ENCODE measurements around the gene CHST3. TPM values are rescaled to one million over a fixed set of nuclear protein-coding genes. Genes with fewer than 3 reads are reported as not detected.

Gene CHST3
- total and polyA plus RNA-seq, 10 donors: 0.28 to 8.7 (median 4.5) TPM

DNA sequence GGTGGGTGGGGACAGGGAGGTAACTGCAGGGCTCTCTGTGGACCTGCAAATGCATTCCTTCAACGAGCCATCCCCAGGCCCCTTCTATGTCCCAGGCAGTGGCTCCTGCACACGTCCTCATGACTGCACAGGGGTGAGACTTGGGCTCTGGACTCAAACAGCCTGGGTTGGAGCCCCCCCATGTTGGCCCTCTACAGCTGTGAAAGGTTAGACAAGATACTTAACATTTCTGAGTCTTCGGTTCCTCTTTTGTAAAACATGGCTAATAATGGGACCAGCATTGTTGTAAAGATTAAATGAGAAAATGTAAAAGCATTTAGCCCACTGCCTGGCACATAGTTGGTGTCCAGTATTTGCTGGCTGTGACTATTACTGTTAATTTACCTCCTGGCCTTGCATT lies 41.8 kb downstream of the CHST3 start:
- Histone ChIP-seq H3K4me1 (peaks cover 0 to 43% (median 15%) of the 10 kb centered on the region in 6 donors), H3K27ac (no peak overlapping the region), H3K27me3 (replicated peaks in 1 of 7) (no peaks in the 10 kb centered on the region), H3K4me3 (no peak overlapping the region), H3K9me3 (no peaks in the 10 kb centered on the region), H3K36me3 (peaks cover 0 to 18% (median 0%) of the 10 kb centered on the region in 6 donors)
- 69 to 84% (median 76%) methylated on average over 3 of the region's 3 CpGs for WGBS, 5 donors
- intact Hi-C loops (cut with DNase I; ENCODE audit: low total_unique reads): no loop called here
- TF ChIP-seq POLR2A (IDR thresholded peaks at IDR 0.05) (no peak), POLR2AphosphoS5 (IDR thresholded peaks at IDR 0.05) (no peak)
- TF ChIP-seq, protein P1, sequence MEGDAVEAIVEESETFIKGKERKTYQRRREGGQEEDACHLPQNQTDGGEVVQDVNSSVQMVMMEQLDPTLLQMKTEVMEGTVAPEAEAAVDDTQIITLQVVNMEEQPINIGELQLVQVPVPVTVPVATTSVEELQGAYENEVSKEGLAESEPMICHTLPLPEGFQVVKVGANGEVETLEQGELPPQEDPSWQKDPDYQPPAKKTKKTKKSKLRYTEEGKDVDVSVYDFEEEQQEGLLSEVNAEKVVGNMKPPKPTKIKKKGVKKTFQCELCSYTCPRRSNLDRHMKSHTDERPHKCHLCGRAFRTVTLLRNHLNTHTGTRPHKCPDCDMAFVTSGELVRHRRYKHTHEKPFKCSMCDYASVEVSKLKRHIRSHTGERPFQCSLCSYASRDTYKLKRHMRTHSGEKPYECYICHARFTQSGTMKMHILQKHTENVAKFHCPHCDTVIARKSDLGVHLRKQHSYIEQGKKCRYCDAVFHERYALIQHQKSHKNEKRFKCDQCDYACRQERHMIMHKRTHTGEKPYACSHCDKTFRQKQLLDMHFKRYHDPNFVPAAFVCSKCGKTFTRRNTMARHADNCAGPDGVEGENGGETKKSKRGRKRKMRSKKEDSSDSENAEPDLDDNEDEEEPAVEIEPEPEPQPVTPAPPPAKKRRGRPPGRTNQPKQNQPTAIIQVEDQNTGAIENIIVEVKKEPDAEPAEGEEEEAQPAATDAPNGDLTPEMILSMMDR (IDR thresholded peaks at IDR 0.05 in 8 of 11, conservative IDR thresholded peaks at IDR 0.05 in 3 of 11): no peak
- no peak for DNase-seq

GRCh38 chr10:72007246-72007892 lies 43.2 kb downstream of the CHST3 start:
- 91 to 96% (median 93%) methylated on average over 42 to 59 of the region's 59 CpGs for WGBS, 5 donors

DNA sequence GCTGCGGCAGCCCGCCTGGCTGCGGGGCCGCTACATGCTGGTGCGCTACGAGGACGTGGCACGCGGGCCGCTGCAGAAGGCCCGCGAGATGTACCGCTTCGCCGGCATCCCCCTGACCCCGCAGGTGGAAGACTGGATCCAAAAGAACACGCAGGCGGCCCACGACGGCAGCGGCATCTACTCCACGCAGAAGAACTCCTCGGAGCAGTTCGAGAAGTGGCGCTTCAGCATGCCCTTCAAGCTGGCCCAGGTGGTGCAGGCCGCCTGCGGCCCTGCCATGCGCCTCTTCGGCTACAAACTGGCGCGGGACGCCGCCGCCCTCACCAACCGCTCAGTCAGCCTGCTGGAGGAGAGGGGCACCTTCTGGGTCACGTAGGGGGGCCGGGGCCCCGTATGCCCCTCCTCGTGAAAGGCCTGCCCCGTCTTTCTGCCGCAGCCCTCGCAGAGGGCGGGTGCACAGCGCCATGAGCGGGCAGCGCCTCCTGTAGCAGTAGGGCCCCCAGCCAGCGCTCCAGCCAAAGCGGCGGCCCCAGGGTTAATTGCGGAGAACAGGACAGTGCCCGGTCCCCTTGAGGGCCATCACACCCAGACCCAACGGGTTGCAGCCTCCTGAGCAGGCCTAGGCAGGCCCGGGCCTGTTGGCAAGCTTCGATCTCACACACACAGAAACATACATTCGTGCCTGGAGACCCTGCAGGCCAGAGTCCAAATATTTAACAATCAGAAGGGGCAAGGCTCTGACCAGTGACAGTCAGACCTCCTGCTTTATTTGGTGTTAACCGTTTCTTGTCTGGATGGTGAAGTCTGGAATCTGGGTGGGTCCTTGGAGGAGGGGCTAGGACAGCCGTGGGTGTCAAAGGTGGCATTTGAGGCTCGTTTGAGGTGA lies 44.1 kb downstream of the CHST3 start:
- peak overlapping the region in 7 of 8 donors; percentile 49 to 81 (median 78) for H3K27ac ChIP-seq
- 90 to 95% (median 92%) methylated on average over 32 to 58 of the region's 58 CpGs for WGBS, 5 donors
- no peak for DNase-seq

More at GRCh38 chr10:72007246-72007892, 43.2 kb downstream of the CHST3 start:
- TF ChIP-seq POLR2A (IDR thresholded peaks at IDR 0.05) (no peak), POLR2AphosphoS5 (IDR thresholded peaks at IDR 0.05) (peak in 1 of 3 donors; percentile 28)
- TF ChIP-seq, protein P1 (IDR thresholded peaks at IDR 0.05 in 8 of 11, conservative IDR thresholded peaks at IDR 0.05 in 3 of 11): no peak
- intact Hi-C loops (cut with DNase I; ENCODE audit: low total_unique reads): no loop called here
- no peak for DNase-seq
- H3K4me3 ChIP-seq: no peak overlapping the region
- no peaks in the 10 kb centered on the region for H3K9me3 ChIP-seq
- H3K27ac ChIP-seq: peak overlapping the region in 1 of 8 donors; percentile 6
- peaks cover 0 to 40% (median 11%) of the 10 kb centered on the region in 6 donors for H3K4me1 ChIP-seq
- no peaks in the 10 kb centered on the region for H3K27me3 ChIP-seq (replicated peaks in 1 of 7)
- H3K36me3 ChIP-seq: peaks cover 0 to 24% (median 0%) of the 10 kb centered on the region in 6 donors

More for the DNA sequence above, 44.1 kb downstream of the CHST3 start:
- H3K4me1 ChIP-seq: peaks cover 0 to 40% (median 11%) of the 10 kb centered on the region in 6 donors
- H3K9me3 ChIP-seq: no peaks in the 10 kb centered on the region
- no peak for TF ChIP-seq POLR2A (IDR thresholded peaks at IDR 0.05)
- TF ChIP-seq, protein P1 (IDR thresholded peaks at IDR 0.05 in 8 of 11, conservative IDR thresholded peaks at IDR 0.05 in 3 of 11): no peak
- TF ChIP-seq POLR2AphosphoS5 (IDR thresholded peaks at IDR 0.05): no peak
- intact Hi-C loops (cut with DNase I; ENCODE audit: low total_unique reads): no loop called here
- H3K36me3 ChIP-seq: peaks cover 0 to 24% (median 0%) of the 10 kb centered on the region in 6 donors
- H3K27me3 ChIP-seq (replicated peaks in 1 of 7): no peaks in the 10 kb centered on the region
- H3K4me3 ChIP-seq: no peak overlapping the region

Data from spleen (tissue), 11 donors.